Hepatocyte (in vitro differentiated cells): Measurements from ENCODE around the gene NPAS3.

Experiments used
- EZH2 ChIP-seq: fragments of 200-600 bp; sonication (generic); IDR thresholded peaks from 2 replicates; pipeline ENCODE4 v1.6.1; 2016; ENCODE audit warnings: antibody characterized with exemption, mild to moderate bottlenecking, borderline replicate concordance
- EZH2phosphoT487 ChIP-seq: fragments of 200-600 bp; sonication (generic); IDR thresholded peaks from one replicate; pipeline ENCODE4 v1.6.1; 2018; ENCODE audit warnings: antibody characterized with exemption, mild to moderate bottlenecking, low read depth, moderate library complexity; ENCODE audit not compliant: unreplicated experiment, severe bottlenecking
- TF ChIP-seq, protein P1 (sequence below): fragments of 200-600 bp; sonication (generic); IDR thresholded peaks from 2 replicates; pipeline ENCODE4 v1.5.1; 2016; ENCODE audit warnings: antibody characterized with exemption, mild to moderate bottlenecking; ENCODE audit not compliant: poor library complexity

GRCh38 chr14:33402604-33403003 lies 463.9 kb downstream of the NPAS3 start:
- TF ChIP-seq, protein P1, sequence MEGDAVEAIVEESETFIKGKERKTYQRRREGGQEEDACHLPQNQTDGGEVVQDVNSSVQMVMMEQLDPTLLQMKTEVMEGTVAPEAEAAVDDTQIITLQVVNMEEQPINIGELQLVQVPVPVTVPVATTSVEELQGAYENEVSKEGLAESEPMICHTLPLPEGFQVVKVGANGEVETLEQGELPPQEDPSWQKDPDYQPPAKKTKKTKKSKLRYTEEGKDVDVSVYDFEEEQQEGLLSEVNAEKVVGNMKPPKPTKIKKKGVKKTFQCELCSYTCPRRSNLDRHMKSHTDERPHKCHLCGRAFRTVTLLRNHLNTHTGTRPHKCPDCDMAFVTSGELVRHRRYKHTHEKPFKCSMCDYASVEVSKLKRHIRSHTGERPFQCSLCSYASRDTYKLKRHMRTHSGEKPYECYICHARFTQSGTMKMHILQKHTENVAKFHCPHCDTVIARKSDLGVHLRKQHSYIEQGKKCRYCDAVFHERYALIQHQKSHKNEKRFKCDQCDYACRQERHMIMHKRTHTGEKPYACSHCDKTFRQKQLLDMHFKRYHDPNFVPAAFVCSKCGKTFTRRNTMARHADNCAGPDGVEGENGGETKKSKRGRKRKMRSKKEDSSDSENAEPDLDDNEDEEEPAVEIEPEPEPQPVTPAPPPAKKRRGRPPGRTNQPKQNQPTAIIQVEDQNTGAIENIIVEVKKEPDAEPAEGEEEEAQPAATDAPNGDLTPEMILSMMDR: no peak
- no peak for TF ChIP-seq EZH2phosphoT487
- TF ChIP-seq EZH2: no peak
